Motor neuron (in vitro differentiated cells): ENCODE results near the gene EPHA2. TPM values are rescaled to one million over a fixed set of nuclear protein-coding genes. Genes with fewer than 3 reads are reported as not detected.
"Not testable (repeated sequence)": the region's sequence is repeated elsewhere in the genome, so short reads cannot be mapped to it uniquely, and the experiment has no call there.

Experiments used
- ATAC-seq, 8 experiments: fragments of 200-7000 bp; cut with Tn5 transposase; replicated peaks in 6 of 8; 2 replicates each; pipeline ENCODE4 v1.8.0; 2021; ENCODE audit warnings: mild to moderate bottlenecking in 8 of 8, moderate library complexity in 8 of 8
- H3K27ac ChIP-seq, 2 donors: fragments of 250-450 bp; sonication (Bioruptor Pico); 2 replicates each; pipeline ENCODE4 v1.9.0; 2021; ENCODE audit warnings: antibody characterized with exemption in 2 of 2, mild to moderate bottlenecking in 2 of 2, moderate library complexity in 1 of 2
- H3K4me1 ChIP-seq, 2 donors: fragments of 250-450 bp; sonication (Bioruptor Pico); replicated peaks in 1 of 2; 2 replicates each; pipeline ENCODE4 v1.6.1; 2021; ENCODE audit warnings: antibody characterized with exemption in 2 of 2, mild to moderate bottlenecking in 2 of 2, moderate library complexity in 1 of 2
- H3K4me3 ChIP-seq, 5 donors: fragments of 250-450 bp; sonication (Bioruptor Pico); 2 replicates each; pipeline ENCODE4 v1.9.0; 2021; ENCODE audit warnings: antibody characterized with exemption in 5 of 5, mild to moderate bottlenecking in 5 of 5, moderate library complexity in 4 of 5
- WGBS, 10 experiments: fragments of 450-650 bp; shearing (Covaris generic); methylation state at CpG; one replicate each; pipeline ENCODE4 v1.0.0; 2022; 5-methylcytosine and 5-hydroxymethylcytosine counted together
- in situ Hi-C, 9 experiments: fragments of 400-800 bp; cut with MboI; loops; one replicate each; pipeline ENCODE4 v1.15.0; 2021; ENCODE audit warnings: low sequenced_read_pairs in 9 of 9, low pct_unique_long_range_greater_than_20kb in 2 of 9; ENCODE audit not compliant: unreplicated experiment in 9 of 9
- total RNA-seq, 8 experiments: library from RNA; unstranded; fragments of 300-600 nt; gene quantifications; 2 replicates each; pipeline versions ENCODE4 v1.2.3 to v1.2.4, GENCODE V29; 2022

EPHA2 gene
- total RNA-seq, 8 experiments from 2014 or later, result 4.2 to 15.1 (median 7.3) TPM

DNA sequence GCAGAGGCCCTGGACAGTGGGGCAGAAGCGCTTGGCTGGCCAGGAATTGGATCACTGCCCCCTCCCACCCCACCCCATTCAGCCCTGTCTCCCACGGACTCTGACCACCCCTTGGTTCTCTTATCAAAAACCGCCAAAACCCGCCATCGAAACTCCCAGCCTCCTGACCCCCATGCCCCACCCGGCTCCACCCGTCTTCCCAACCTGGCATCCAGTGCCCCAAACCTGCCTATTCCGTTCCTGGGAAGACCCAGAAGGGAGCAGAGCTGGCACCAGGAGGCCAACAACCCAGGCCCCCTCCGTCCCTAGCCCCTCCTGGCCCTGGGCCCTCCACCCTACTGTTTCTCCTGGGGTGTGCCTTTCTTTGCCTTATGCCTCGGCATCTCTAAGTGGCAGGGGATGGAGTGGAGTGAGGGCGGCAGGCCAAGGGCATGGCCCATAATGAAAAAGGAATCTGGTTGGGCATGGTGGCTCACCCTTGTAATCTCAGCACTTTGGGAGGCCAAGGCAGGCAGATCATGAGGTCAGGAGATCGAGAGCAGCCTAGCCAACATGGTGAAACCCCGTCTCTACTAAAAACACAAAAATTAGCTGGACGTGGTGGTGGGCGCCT is 16.5 kb upstream of the EPHA2 start:
- no peak for ATAC-seq
- peaks cover 20 to 42% of the 10 kb centered on the region in 2 donors for H3K4me1 ChIP-seq
- no peak overlapping the region for H3K4me3 ChIP-seq
- in situ Hi-C loops, result no loop called here
- 87 to 100% (median 94%) methylated on average over 1 to 8 of the region's 15 CpGs; no CpG with 5 or more reads in 6 of the 10 experiments for WGBS, 10 experiments
- no peak overlapping the region for H3K27ac ChIP-seq

DNA sequence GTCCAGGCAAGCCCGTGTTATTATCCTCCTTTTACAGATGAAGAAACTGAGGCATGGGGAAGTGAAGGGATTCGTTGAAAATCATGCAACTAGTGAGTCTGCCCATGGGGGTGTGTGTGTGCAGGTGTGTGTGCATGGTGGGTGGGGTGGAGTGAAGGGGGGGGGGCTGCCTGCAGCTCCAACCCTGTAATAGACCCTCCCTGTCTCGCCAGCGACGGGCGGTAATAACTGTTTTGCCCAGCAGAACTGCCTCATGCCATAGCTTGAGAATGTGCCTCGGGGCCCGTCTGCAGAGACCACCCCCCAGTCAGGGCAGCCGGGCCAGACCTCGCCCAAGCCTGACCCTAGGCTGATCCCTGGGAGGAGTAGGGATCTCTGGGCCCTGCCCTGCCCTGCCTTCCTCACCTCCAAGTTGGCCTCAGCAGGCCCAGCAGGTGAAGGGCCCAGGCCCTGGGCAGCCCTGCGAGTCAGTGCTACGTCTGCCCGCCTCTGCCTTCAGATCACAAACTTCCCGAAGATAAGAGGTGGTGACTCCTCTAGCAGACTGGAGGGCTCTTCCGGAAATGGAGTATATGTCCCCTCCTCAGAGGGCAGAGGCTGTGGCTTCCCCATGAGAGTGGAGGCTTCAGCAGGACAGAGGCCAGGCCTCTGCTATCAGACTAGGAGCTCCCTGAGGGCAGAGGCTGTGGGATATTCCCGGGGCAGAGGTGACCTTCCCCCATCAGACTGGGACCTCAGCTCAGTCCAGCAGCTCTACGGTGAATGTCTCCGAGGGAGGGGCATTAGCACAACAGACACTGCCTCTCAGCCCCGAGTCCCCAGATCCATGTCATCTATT is 15.7 kb upstream of the EPHA2 start:
- Histone ChIP-seq H3K4me3 (no peak overlapping the region), H3K4me1 (peaks cover 24 to 44% of the 10 kb centered on the region in 2 donors), H3K27ac (no peak overlapping the region)
- ATAC-seq, result no peak
- 61 to 100% (median 65%) methylated on average over 1 to 5 of the region's 19 CpGs; no CpG with 5 or more reads in 5 of the 10 experiments for WGBS, 10 experiments
- in situ Hi-C loops, result no loop called here

DNA sequence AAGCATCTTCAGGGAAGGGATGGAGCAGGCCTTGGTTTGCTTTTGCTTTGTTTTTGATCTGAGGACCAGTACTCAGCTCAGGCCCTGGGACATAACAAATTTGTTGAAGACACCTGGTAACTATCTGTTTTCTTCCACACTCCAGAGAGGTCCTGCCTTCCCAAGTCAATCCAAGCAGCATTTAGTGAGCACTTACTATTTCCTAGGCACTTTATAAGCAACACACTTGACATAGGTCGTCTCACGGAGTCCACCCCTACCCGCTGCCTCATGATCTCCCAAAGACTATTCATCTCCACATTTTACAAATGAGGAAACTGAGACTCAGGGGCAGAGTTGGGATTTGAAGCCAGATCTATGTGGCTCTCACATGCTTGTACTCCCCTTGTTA is 14.4 kb upstream of the EPHA2 start:
- in situ Hi-C loops, result no loop called here
- Histone ChIP-seq H3K4me3 (no peak overlapping the region), H3K27ac (no peak overlapping the region), H3K4me1 (peaks cover 20 to 40% of the 10 kb centered on the region in 2 donors)
- no peak for ATAC-seq
- 93 to 100% (median 95%) methylated on average over 2 to 3 of the region's 3 CpGs; no CpG with 5 or more reads in 5 of the 10 experiments for WGBS, 10 experiments

DNA sequence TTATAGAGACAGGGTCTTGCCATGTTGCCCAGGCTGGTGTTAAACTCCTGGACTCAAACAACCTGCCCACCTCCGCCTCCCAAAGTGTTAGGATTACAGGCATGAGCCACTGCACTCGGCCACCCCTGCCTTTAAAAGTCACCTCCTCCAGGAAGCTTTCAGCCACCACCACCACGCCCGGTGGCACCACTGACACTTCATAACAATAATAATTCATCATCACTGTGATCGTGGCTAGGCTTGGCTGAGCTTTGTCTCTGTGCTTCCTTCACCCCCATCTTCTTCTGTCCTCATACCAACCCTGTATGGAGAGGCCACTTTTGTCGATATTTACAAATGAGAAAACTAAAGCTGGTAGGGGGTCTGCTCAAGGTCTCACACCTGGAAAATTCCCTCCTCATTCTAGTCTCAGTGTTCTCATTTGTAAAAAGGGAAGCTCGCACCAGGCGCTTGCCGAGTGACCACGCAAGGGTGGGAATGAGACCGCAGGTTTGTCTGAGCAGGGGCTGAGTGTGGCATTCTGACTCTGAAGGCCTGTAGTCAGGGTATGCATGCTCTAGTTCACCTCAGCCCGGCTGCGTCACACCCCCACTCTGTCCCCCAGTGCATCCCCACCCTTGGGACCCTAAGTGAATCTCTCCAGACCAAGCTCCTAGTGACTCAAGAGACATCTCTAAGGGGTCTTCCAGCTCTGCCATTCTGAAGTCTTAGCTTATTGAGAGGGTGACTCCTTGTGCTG is 12.9 kb upstream of the EPHA2 start:
- WGBS, 10 experiments, result 58 to 92% (median 74%) methylated on average over 3 to 8 of the region's 13 CpGs; no CpG with 5 or more reads in 3 of the 10 experiments
- Histone ChIP-seq H3K4me3 (no peak overlapping the region), H3K4me1 (peaks cover 30 to 39% of the 10 kb centered on the region in 2 donors), H3K27ac (no peak overlapping the region)
- in situ Hi-C loops, result no loop called here
- ATAC-seq, result no peak

DNA sequence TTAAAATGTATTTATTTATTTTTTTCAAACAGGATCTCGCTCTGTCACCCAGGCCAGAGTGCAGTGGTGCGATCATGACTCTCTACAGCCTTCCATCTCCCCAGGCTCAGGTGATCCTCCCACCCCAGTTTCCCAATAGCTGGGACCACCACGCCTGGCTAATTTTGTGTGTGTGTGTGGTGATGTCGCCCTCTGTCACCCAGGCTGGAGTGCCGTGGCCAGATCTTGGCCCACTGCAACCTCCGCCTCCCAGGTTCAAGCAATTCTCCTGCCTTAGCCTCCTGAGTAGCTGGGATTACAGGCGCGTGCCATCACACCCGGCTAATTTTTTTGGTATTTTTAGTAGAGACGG is 12.3 kb upstream of the EPHA2 start:
- H3K27ac ChIP-seq, result peak overlapping the region in 1 of 2 donors; percentile 75
- peak overlapping the region; percentile 22 to 43 (median 33) for H3K4me3 ChIP-seq
- WGBS, 10 experiments, result 33 to 79% (median 60%) methylated on average over 1 to 9 of the region's 10 CpGs; no CpG with 5 or more reads in 6 of the 10 experiments
- ATAC-seq, result peak in 5 of 8 experiments; percentile 1 to 12 (median 10)
- peaks cover 33 to 36% of the 10 kb centered on the region in 2 donors for H3K4me1 ChIP-seq
- in situ Hi-C loops, result not testable (repeated sequence)

DNA sequence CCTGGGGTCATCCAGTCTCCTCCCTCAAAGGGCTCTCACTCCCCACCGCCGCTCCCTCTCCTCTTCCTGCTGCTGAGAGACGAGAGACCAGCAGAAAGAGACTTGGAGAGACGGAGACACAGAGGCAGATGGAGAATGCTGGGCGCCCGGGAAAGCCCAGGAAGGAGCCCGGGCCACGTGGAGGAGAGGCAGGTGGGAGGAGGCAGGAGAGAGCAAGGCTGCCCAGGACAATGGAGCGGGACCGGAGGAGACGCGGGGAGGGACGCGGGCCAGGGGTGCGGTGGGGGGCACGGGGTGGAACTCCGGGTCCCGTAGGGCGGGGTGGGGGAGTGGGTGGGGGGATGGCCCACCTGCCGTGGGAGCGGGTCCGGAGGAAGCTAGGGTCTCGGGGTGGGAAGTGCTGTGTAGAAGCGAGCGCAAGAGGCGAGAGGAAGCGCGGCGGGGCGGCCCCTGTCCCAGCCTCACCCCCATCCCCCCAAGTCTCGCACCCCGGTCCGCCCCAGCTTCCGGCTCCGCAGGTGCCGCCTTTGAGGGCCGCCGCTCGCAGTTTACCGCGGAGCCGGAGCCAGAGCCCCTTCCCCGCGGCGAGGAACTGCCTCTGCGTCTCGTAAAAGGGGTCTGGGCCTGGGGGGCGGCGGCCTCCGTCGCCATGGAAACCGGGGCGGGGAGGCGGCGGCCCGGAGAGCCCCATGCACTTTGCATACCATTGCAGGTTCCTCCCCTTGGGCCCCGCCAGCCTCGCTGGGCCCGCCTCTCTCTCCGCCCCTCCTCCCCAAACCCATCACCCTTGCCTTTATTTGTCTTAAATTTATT is 11.7 kb upstream of the EPHA2 start:
- H3K4me1 ChIP-seq, result peaks cover 36% of the 10 kb centered on the region in 2 donors
- peak; percentile 50 to 89 (median 66) for ATAC-seq
- H3K4me3 ChIP-seq, result peak overlapping the region; percentile 22 to 43 (median 33)
- WGBS, 10 experiments, result 0 to 42% (median 4%) methylated on average over 1 to 5 of the region's 60 CpGs; no CpG with 5 or more reads in 7 of the 10 experiments
- in situ Hi-C loops, result no loop called here
- H3K27ac ChIP-seq, result peak overlapping the region; percentile 75 to 81

DNA sequence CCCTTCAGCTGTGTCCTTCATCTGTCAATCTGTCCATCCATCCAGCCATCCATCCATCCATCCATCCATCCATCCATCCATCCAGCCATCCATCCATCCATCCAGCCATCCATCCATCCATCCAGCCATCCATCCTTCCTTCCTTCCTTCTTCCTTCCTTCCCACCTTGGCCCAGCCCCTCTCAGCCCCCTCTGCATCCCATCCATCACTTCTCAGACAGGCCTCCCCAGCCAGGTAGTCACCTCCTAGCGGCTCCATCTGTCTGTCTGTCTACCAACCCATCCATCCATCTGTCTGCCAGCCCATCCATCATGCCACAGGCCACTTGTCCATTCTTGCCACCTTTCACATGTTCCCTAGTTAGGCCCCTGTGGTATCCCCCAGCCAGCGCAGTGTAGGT is 10.2 kb upstream of the EPHA2 start:
- 40 to 100% (median 56%) methylated on average over 1 to 2 of the region's 2 CpGs; no CpG with 5 or more reads in 6 of the 10 experiments for WGBS, 10 experiments
- in situ Hi-C loops, result no loop called here
- H3K4me3 ChIP-seq, result no peak overlapping the region
- H3K27ac ChIP-seq, result no peak overlapping the region
- H3K4me1 ChIP-seq, result peaks cover 42% of the 10 kb centered on the region in 2 donors
- ATAC-seq, result no peak

DNA sequence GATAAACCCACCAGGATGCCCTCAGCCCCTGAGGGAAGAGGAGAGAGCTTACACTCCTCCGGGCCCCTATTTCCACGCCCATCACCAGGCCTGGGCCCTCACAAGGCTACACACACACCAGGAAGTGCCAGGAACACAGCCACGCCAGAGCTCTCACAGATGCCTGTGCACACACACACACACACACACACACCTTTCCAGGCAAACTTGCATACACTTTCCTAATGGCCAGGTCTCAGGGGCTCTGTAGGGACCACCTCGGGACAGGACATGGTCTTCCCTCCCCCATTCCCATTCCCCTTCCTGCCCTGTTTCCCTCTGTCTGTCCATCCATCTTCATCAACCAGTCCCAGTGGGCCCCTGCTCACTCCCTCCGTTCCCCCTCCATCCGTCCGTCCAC is 9.7 kb upstream of the EPHA2 start:
- no peak overlapping the region for H3K4me3 ChIP-seq
- H3K4me1 ChIP-seq, result peaks cover 42% of the 10 kb centered on the region in 2 donors
- in situ Hi-C loops, result no loop called here
- H3K27ac ChIP-seq, result no peak overlapping the region
- no peak for ATAC-seq
- 58 to 70% (median 60%) methylated on average over 1 to 4 of the region's 7 CpGs; no CpG with 5 or more reads in 7 of the 10 experiments for WGBS, 10 experiments

DNA sequence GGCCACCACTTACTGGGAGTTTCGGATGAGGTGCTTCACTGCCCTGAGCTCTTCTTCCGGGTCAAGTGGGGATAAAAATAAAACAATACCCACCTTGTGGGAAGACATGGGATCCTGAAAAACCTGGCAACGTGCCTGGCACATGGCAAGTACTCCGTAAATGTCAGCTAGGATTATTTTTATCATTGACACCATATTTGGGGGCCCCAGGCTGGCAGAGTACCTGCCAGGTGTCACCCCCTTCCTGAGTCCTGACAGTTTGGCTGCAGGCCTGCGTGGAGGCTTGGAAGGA is 9.2 kb upstream of the EPHA2 start:
- H3K4me1 ChIP-seq, result peaks cover 42% of the 10 kb centered on the region in 2 donors
- in situ Hi-C loops, result no loop called here
- 39 to 81% (median 65%) methylated on average over 1 to 5 of the region's 5 CpGs; no CpG with 5 or more reads in 2 of the 10 experiments for WGBS, 10 experiments

DNA sequence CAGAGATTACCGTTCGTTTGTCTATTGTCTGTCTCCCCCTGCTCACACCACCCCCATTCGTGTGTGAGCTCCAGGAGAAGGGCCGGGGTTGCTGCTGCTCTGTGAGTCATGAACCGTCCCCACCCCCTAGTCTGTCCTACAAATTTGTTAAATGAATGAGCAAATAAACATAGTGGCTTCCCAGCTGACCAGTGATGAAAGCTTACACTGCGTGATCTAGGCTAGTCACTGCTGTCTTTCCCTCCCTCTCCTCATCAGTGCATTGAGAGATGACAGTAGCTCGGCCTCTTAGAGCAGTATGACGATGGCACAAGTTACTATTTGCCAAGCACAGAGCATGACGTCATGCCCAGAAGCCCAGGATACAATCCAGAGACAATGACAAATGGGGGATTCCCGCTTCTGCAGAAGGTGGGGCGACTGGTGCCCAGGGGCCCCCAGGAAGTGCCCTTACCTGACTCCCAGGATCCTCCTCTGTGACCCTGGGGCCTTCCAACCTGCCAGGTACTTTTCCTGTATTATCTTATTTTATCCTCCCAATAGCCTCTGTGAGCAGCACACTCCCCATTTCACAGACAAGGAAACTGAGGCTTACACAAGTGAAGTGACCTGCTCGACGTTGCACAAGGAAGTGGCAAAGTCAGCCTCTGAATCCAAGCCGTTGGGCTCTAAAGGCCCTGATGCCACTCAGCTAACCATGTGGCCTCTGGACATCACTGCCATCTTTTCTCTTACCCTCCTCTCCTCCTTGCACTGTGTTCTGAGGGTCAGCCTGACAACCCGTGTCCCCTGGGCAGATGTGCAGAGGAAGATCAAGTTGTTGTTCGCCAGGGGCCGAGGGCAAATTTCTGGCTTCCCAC is 8.6 kb upstream of the EPHA2 start:
- in situ Hi-C loops, result no loop called here
- Histone ChIP-seq H3K4me3 (no peak overlapping the region), H3K27ac (peak overlapping the region in 1 of 2 donors; percentile 24), H3K4me1 (peaks cover 42% of the 10 kb centered on the region in 2 donors)
- 3 to 43% (median 25%) methylated on average over 1 to 14 of the region's 17 CpGs for WGBS, 10 experiments
- ATAC-seq, result peak; percentile 76 to 94 (median 84)

More for the DNA sequence above, 9.2 kb upstream of the EPHA2 start:
- no peak overlapping the region for H3K27ac ChIP-seq
- H3K4me3 ChIP-seq, result no peak overlapping the region
- no peak for ATAC-seq

DNA sequence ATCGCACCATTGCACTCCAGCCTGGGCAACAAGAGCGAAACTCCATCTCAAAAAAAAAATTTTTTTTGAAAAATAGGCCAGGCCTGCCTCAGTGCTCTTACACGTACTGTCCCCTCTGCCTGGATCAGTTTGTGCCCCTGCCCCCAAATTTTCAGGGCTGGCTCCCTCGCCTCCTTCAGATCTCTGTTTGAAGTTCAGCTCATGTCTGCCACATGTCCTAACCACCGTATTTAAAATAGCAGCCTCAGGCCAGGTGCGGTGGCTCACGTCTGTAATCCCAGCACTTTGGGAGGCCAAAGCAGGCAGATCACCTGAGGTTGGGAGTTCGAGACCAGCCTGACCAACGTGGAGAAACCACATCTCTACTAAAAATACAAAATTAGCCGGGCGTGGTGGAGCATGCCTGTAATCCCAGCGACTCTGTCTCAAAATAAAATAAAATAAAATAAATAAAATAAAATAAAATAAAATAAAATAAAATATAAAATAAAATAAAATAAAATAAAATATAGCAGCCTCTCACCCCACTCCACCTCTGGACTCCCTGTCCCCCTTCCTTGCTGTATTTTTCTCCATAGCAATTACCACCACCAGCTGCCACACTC is 7.8 kb upstream of the EPHA2 start:
- 68 to 100% (median 82%) methylated on average over 1 to 11 of the region's 12 CpGs for WGBS, 10 experiments
- ATAC-seq, result not testable (repeated sequence)
- H3K27ac ChIP-seq, result peak overlapping the region in 1 of 2 donors; percentile 24

More for the DNA sequence above, 7.8 kb upstream of the EPHA2 start:
- H3K4me3 ChIP-seq, in situ Hi-C loops: not testable (repeated sequence)
- peaks cover 42% of the 10 kb centered on the region in 2 donors for H3K4me1 ChIP-seq
